Adrenal gland (tissue), 12 donors: ENCODE data around the gene ZCCHC14. TPM values are rescaled to one million over a fixed set of nuclear protein-coding genes. Genes with fewer than 3 reads are reported as not detected.
A peak's percentile ranks its signal among the peaks of the same experiment; 100 is the strongest.

Experiments used
- DNase-seq, 7 donors: peaks; one replicate each; pipeline ENCODE4 v3.0.0-alpha.2; 2019 to 2020
- H3K27ac ChIP-seq, 5 donors: fragments of 200-600 bp; sonication (generic) in 4 of 5; 1 replicate in 3 of 5; 2 replicates in 2 of 5; pipeline versions ENCODE4 v1.5.1 to v1.8.0; 2016 to 2020; ENCODE audit warnings: mild to moderate bottlenecking in 1 of 5
- H3K27me3 ChIP-seq: fragments of 200-600 bp; 2 replicates; pipeline ENCODE4 v1.8.0; 2021
- H3K36me3 ChIP-seq, 2 donors: fragments of 200-600 bp; replicated peaks in 1 of 2; 1 replicate in 1 of 2; 2 replicates in 1 of 2; pipeline versions ENCODE4 v1.5.1 to v1.8.0; 2018 to 2022
- H3K4me1 ChIP-seq, 2 donors: fragments of 200-600 bp; replicated peaks in 1 of 2; 1 replicate in 1 of 2; 2 replicates in 1 of 2; pipeline versions ENCODE4 v1.5.1 to v1.8.0; 2018 to 2021
- H3K4me3 ChIP-seq, 4 donors: fragments of 200-600 bp; sonication (generic) in 3 of 4; one replicate each; pipeline ENCODE4 v1.5.1; 2016 to 2018
- H3K9me3 ChIP-seq, 3 donors: fragments of 200-600 bp; sonication (generic) in 1 of 3; replicated peaks in 1 of 3; 1 replicate in 2 of 3; 2 replicates in 1 of 3; pipeline versions ENCODE4 v1.5.1 to v1.8.0; 2016 to 2021
- POLR2A ChIP-seq, 2 donors: fragments of 450-650 bp; IDR thresholded peaks; one replicate each; pipeline ENCODE4 v1.6.1; 2017; ENCODE audit warnings: antibody characterized with exemption in 2 of 2, mild to moderate bottlenecking in 2 of 2, moderate library complexity in 1 of 2
- WGBS, 4 donors: extraction: QIAGEN DNeasy Blood & Tissue Kit in 2 of 4; methylation state at CpG; one replicate each; pipeline versions ENCODE4 v1.1.5 to v1.1.7; 2013 to 2017; 5-methylcytosine and 5-hydroxymethylcytosine counted together
- intact Hi-C, 2 donors: fragments of 100-400 bp; cut with DNase I; formaldehyde crosslinking; loops; one replicate each; pipeline versions ENCODE4 v1.14.1 to v1.15.0; 2022 to 2023
- polyA plus RNA-seq, 3 donors: library from polyadenylated mRNA; stranded (reverse); fragments of 200-250 nt in 2 of 3; fragments of 350-450 nt in 1 of 3; fragmentation: Illumina TruSeq in 1 of 3; extraction: RNeasy Lipid Tissue Mini Kit (QIAGEN cat#74804) in 1 of 3; gene quantifications; one replicate each; pipeline ENCODE4 v1.2.3, GENCODE V29; 2013 to 2014
- total RNA-seq, 9 donors: library from RNA; depleted of rRNA in 4 of 9; stranded (reverse); fragments of >200 nt in 4 of 9; fragments of 120-200 nt in 1 of 9; fragmentation: NEBNext Ultra II Directional in 1 of 9; extraction: Animal tissue kit (Norgen Biotek cat#: 25700) in 1 of 9; gene quantifications; one replicate each; pipeline versions ENCODE4 v1.1.0 to v1.2.4, GENCODE V29; 2013 to 2023
- TF ChIP-seq, protein P1 (sequence below), 6 experiments: fragments of 450-650 bp in 4 of 6; fragments of 200-600 bp in 2 of 6; sonication (generic) in 1 of 6; IDR thresholded peaks; 1 replicate in 5 of 6; 2 replicates in 1 of 6; pipeline versions ENCODE4 v1.5.1 to v1.8.0; 2016 to 2021; ENCODE audit warnings: antibody characterized with exemption in 6 of 6, mild to moderate bottlenecking in 2 of 6, moderate library complexity in 1 of 6
- donor health status: healthy with polysubstance abuse.
- donor health status: Bipolar disorder and iron deficiency.
- donor health status: DM: yes; HTN: yes; CAD: no.
- donor health status: DM: no; HTN: no; CAD: no.
- donor health status: DM: no; HTN: no; CAD: no.
- donor health status: DM: yes; HTN: yes; CAD: no.

The ZCCHC14 gene
- total and polyA plus RNA-seq, 12 donors = 10.6 to 49.8 (median 28.7) TPM

GRCh38 chr16:87420026-87421002 is 72.5 kb downstream of the ZCCHC14 start:
- TF ChIP-seq, protein P1, sequence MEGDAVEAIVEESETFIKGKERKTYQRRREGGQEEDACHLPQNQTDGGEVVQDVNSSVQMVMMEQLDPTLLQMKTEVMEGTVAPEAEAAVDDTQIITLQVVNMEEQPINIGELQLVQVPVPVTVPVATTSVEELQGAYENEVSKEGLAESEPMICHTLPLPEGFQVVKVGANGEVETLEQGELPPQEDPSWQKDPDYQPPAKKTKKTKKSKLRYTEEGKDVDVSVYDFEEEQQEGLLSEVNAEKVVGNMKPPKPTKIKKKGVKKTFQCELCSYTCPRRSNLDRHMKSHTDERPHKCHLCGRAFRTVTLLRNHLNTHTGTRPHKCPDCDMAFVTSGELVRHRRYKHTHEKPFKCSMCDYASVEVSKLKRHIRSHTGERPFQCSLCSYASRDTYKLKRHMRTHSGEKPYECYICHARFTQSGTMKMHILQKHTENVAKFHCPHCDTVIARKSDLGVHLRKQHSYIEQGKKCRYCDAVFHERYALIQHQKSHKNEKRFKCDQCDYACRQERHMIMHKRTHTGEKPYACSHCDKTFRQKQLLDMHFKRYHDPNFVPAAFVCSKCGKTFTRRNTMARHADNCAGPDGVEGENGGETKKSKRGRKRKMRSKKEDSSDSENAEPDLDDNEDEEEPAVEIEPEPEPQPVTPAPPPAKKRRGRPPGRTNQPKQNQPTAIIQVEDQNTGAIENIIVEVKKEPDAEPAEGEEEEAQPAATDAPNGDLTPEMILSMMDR (IDR thresholded peaks at IDR 0.05) = no peak
- TF ChIP-seq POLR2A (IDR thresholded peaks at IDR 0.05) = no peak
- no peaks in the 10 kb centered on the region for H3K27me3 ChIP-seq
- intact Hi-C loops = loop anchor here in 1 of 2 donors (10.0 kb wide), 1 partner anchor 214 kb away; no protein-coding TSS in a partner anchor
- H3K36me3 ChIP-seq = peaks cover 0 to 85% of the 10 kb centered on the region in 2 donors
- no peaks in the 10 kb centered on the region for H3K4me1 ChIP-seq
- 91 to 94% (median 93%) methylated on average over 21 to 25 of the region's 25 CpGs for WGBS, 4 donors
- peak in 1 of 7 donors; percentile 10 for DNase-seq
- no peaks in the 10 kb centered on the region for H3K9me3 ChIP-seq
- no peak overlapping the region for H3K27ac ChIP-seq
- H3K4me3 ChIP-seq = no peak overlapping the region

GRCh38 chr16:87418644-87419043 is 74.2 kb downstream of the ZCCHC14 start:
- no peaks in the 10 kb centered on the region for H3K4me1 ChIP-seq
- no peak overlapping the region for H3K4me3 ChIP-seq
- H3K9me3 ChIP-seq = no peaks in the 10 kb centered on the region
- WGBS, 4 donors = 76 to 83% (median 79%) methylated on average over 6 of the region's 6 CpGs
- TF ChIP-seq, protein P1 (IDR thresholded peaks at IDR 0.05) = no peak
- TF ChIP-seq POLR2A (IDR thresholded peaks at IDR 0.05) = no peak
- intact Hi-C loops = loop anchor here (5.0 to 10.0 kb wide), 2 partner anchors 76 to 154 kb away; partner anchors contain the start of gene ZCCHC14 (in 1 of the 2)
- H3K27me3 ChIP-seq = no peaks in the 10 kb centered on the region
- peaks cover 0 to 99% of the 10 kb centered on the region in 2 donors for H3K36me3 ChIP-seq
- no peak overlapping the region for H3K27ac ChIP-seq
- no peak for DNase-seq

- no peak overlapping the region for H3K4me3 ChIP-seq
- DNase-seq = peak in 1 of 7 donors; percentile 14
- no peaks in the 10 kb centered on the region for H3K4me1 ChIP-seq
- no peaks in the 10 kb centered on the region for H3K9me3 ChIP-seq
- intact Hi-C loops = loop anchor here (5.0 to 10.0 kb wide), 2 partner anchors 77 to 154 kb away; partner anchors contain the start of gene ZCCHC14 (in 1 of the 2)
- TF ChIP-seq POLR2A (IDR thresholded peaks at IDR 0.05) = no peak
- TF ChIP-seq, protein P1 (IDR thresholded peaks at IDR 0.05) = no peak
- WGBS, 4 donors = 91 to 94% (median 92%) methylated on average over 18 of the region's 18 CpGs
- peaks cover 0 to 99% of the 10 kb centered on the region in 2 donors for H3K36me3 ChIP-seq
- H3K27ac ChIP-seq = no peak overlapping the region
- H3K27me3 ChIP-seq = no peaks in the 10 kb centered on the region
Measured at GRCh38 chr16:87418216-87418615, 74.6 kb downstream of the ZCCHC14 start.

DNA sequence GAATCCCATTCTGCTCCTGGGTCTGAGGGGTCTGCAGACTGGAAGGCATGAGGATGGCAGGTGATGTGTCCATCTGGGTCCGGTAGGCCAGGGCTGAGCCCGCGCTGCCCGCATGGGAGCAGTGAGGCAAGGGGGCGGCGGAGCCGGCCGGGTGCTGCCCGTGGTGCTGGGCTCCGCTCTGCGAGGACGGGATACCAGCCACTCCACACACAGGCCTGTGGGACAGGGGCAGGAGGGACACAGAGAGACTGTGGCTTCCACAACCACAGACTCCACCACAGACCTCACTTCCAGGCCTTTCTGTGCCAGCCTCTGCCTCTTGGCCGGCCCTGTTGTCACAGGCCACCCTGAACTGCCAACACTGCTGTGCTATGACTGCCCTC is 75.3 kb downstream of the ZCCHC14 start:
- no peak overlapping the region for H3K27ac ChIP-seq
- H3K4me1 ChIP-seq = no peaks in the 10 kb centered on the region
- H3K9me3 ChIP-seq = no peaks in the 10 kb centered on the region
- intact Hi-C loops = loop anchor here (5.0 to 10.0 kb wide), 2 partner anchors 77 to 155 kb away; partner anchors contain the start of gene ZCCHC14 (in 1 of the 2)
- peaks cover 0 to 100% of the 10 kb centered on the region in 2 donors for H3K36me3 ChIP-seq
- TF ChIP-seq POLR2A (IDR thresholded peaks at IDR 0.05) = no peak
- TF ChIP-seq, protein P1 (IDR thresholded peaks at IDR 0.05) = no peak
- no peak overlapping the region for H3K4me3 ChIP-seq
- 88 to 97% (median 94%) methylated on average over 5 to 13 of the region's 13 CpGs for WGBS, 4 donors
- H3K27me3 ChIP-seq = no peaks in the 10 kb centered on the region
- DNase-seq = peak in 1 of 7 donors; percentile 12
